HepG2 (cell line): ENCODE data around the gene TTLL10. TPM values are rescaled to one million over a fixed set of nuclear protein-coding genes. Genes with fewer than 3 reads are reported as not detected.
A peak's percentile ranks its signal among the peaks of the same experiment; 100 is the strongest.

ENCODE experiments used
- ATF4 ChIP-seq, 2 experiments: fragments of 450-650 bp in 1 of 2; sonication (generic) in 1 of 2; formaldehyde crosslinking; IDR thresholded peaks; 2 replicates each; pipeline versions ENCODE4 v1.5.0 to v1.8.0; 2020 to 2022; ENCODE audit warnings: mild to moderate bottlenecking in 1 of 2, missing genetic modification reagents in 1 of 2
- BORCS8-MEF2B ChIP-seq: sonication (generic); formaldehyde crosslinking; IDR thresholded peaks from 2 replicates; pipeline ENCODE4 v1.8.0; 2022; ENCODE audit warnings: mild to moderate bottlenecking, missing genetic modification reagents
- DMTF1 ChIP-seq: sonication (generic); formaldehyde crosslinking; IDR thresholded peaks from 2 replicates; pipeline ENCODE4 v1.4.0; 2020; ENCODE audit warnings: mild to moderate bottlenecking, missing genetic modification reagents
- FIP1L1 ChIP-seq: fragments of 200-400 bp; formaldehyde crosslinking; IDR thresholded peaks from 2 replicates; pipeline ENCODE4 v1.6.1; 2018; ENCODE audit warnings: low read depth, mild to moderate bottlenecking, low read length, moderate library complexity, borderline replicate concordance; ENCODE audit not compliant: insufficient read depth
- HDAC2 ChIP-seq: sonication (generic); formaldehyde crosslinking; IDR thresholded peaks from 2 replicates; pipeline ENCODE4 v1.4.0; 2020; ENCODE audit warnings: missing genetic modification reagents
- IRX3 ChIP-seq: sonication (generic); formaldehyde crosslinking; IDR thresholded peaks from 2 replicates; pipeline ENCODE4 v1.8.1; 2023; ENCODE audit warnings: mild to moderate bottlenecking, low read depth, missing genetic modification reagents, borderline replicate concordance
- MAFK ChIP-seq, 2 experiments: IDR thresholded peaks in 1 of 2; conservative IDR thresholded peaks in 1 of 2; 2 replicates each; pipeline ENCODE4 v1.6.1; 2011; ENCODE audit warnings: improper control_type of control experiment in 2 of 2, low read length in 2 of 2
- MAX ChIP-seq: IDR thresholded peaks from 2 replicates; pipeline ENCODE4 v1.6.1; 2012; ENCODE audit warnings: inconsistent platforms
- NR2F1 ChIP-seq, 2 experiments: fragments of 450-650 bp in 1 of 2; formaldehyde crosslinking in 1 of 2; IDR thresholded peaks; 2 replicates each; pipeline versions ENCODE4 v1.5.0 to v1.6.1; 2016 to 2020; ENCODE audit warnings: mild to moderate bottlenecking in 1 of 2, missing compliant biosample characterization in 1 of 2, missing genetic modification reagents in 1 of 2, moderate library complexity in 1 of 2
- POLR2AphosphoS5 ChIP-seq: IDR thresholded peaks from 2 replicates; pipeline ENCODE4 v1.6.1; 2012; ENCODE audit warnings: low read depth, low read length
- PPARG ChIP-seq: conservative IDR thresholded peaks from 2 replicates; pipeline ENCODE4 v1.6.1; 2016; ENCODE audit warnings: missing biosample characterization, missing genetic modification reagents
- SKIL ChIP-seq: sonication (generic); formaldehyde crosslinking; IDR thresholded peaks from 2 replicates; pipeline ENCODE4 v1.8.0; 2022; ENCODE audit warnings: missing genetic modification reagents, mild to moderate bottlenecking, moderate library complexity, borderline replicate concordance
- SMC3 ChIP-seq: IDR thresholded peaks from 2 replicates; pipeline ENCODE4 v1.6.1; 2011; ENCODE audit warnings: low read length, improper control_type of control experiment
- TAF1 ChIP-seq: sonication (generic); formaldehyde crosslinking; IDR thresholded peaks from 2 replicates; pipeline ENCODE4 v1.4.0; 2020; ENCODE audit warnings: missing genetic modification reagents
- TBP ChIP-seq: sonication (generic); formaldehyde crosslinking; IDR thresholded peaks from 2 replicates; pipeline ENCODE4 v1.5.0; 2020; ENCODE audit warnings: missing genetic modification reagents
- ZBTB38 ChIP-seq: sonication (generic); formaldehyde crosslinking; IDR thresholded peaks from 2 replicates; pipeline ENCODE4 v1.5.1; 2020; ENCODE audit warnings: mild to moderate bottlenecking, missing genetic modification reagents
- ZBTB42 ChIP-seq: sonication (generic); formaldehyde crosslinking; IDR thresholded peaks from 2 replicates; pipeline ENCODE4 v1.5.0; 2020; ENCODE audit warnings: mild to moderate bottlenecking, missing genetic modification reagents
- ZFP82 ChIP-seq: sonication (generic); formaldehyde crosslinking; IDR thresholded peaks from 2 replicates; pipeline ENCODE4 v1.5.1; 2020; ENCODE audit warnings: mild to moderate bottlenecking, missing genetic modification reagents, borderline replicate concordance
- ZNF124 ChIP-seq: sonication (generic); formaldehyde crosslinking; IDR thresholded peaks from 2 replicates; pipeline ENCODE4 v1.4.0; 2020; ENCODE audit warnings: missing genetic modification reagents
- ZNF282 ChIP-seq: fragments of 450-650 bp; IDR thresholded peaks from 2 replicates; pipeline ENCODE4 v1.6.1; 2018; ENCODE audit not compliant: partially characterized antibody
- ZNF333 ChIP-seq: sonication (generic); formaldehyde crosslinking; IDR thresholded peaks from 2 replicates; pipeline ENCODE4 v1.4.0; 2020; ENCODE audit warnings: mild to moderate bottlenecking, missing genetic modification reagents, borderline replicate concordance
- ZNF878 ChIP-seq: sonication (generic); formaldehyde crosslinking; IDR thresholded peaks from 2 replicates; pipeline ENCODE4 v1.8.1; 2023; ENCODE audit warnings: mild to moderate bottlenecking, missing genetic modification reagents, moderate library complexity
- ZSCAN31 ChIP-seq: sonication (generic); formaldehyde crosslinking; IDR thresholded peaks from 2 replicates; pipeline ENCODE4 v1.5.0; 2020; ENCODE audit warnings: low read depth, mild to moderate bottlenecking, missing genetic modification reagents
- polyA plus RNA-seq, 8 experiments: library from polyadenylated mRNA; depleted of rRNA in 3 of 8; stranded (reverse) in 7 of 8; unstranded in 1 of 8; fragments of >200 nt; fragmentation: Illumina TruSeq in 4 of 8; extraction: Trizol in 4 of 8; gene quantifications; 2 replicates each; pipeline versions ENCODE4 v1.2.1 to v1.2.3, GENCODE V29; 2011 to 2016; ENCODE audit warnings: low read depth in 4 of 8, missing spikeins in 1 of 8, mixed read lengths in 1 of 8; ENCODE audit not compliant: insufficient read depth in 1 of 8
- total RNA-seq, 5 experiments: library from RNA; depleted of rRNA; stranded (reverse); fragments of >200 nt; fragmentation: Illumina TruSeq; extraction: Trizol; gene quantifications; 2 replicates each; pipeline ENCODE4 v1.2.3, GENCODE V29; 2016; ENCODE audit warnings: low read depth in 1 of 5
- TF ChIP-seq, protein P1 (sequence below): sonication (generic); formaldehyde crosslinking; IDR thresholded peaks from 2 replicates; pipeline ENCODE4 v1.8.0; 2022; ENCODE audit warnings: mild to moderate bottlenecking, missing genetic modification reagents, moderate library complexity

The TTLL10 gene
- total and polyA plus RNA-seq, 2 of the 13 experiments (the other 11 are each of a cell fraction or from before 2014, with no cell fraction given) = not detected

DNA sequence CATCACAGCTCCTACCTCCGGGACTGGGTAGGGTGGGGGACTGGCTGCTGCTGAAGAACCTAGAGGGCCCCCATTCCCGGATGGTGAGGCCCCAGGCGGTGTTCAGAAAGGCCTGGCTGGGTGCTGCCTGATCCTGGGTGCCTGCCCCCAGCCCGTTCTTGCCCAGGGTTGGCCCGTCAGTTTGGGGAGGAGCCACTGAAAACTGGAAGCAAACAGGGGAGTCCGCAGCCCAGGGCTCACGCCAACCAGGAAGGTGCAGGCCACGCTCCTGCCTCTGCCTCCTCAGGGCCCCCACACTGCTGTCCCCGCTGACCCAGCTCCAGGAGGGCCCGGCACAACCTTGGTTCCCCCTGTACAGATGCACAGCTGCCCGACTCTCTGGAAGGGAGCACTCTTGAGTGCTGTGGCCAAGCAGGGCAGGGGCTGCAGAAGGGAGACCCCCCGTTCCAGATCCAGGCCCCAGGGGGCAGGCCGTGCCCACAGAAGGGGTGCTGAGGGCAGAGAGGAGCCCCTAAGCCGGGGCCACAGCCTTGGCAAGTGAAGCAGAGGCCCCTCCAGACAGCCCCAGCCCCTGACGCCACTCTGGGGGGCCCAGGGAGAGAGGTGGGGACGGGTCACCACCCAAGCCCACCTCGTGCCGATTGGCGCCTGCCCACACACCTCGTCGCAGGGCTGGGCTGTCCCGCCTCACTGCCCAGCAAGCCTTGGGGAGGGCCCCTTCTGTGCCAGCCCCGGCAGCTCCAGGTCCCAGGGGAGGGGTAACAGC is 67.3 kb downstream of the TTLL10 start (continued):
- TF ChIP-seq SKIL (CRISPR knock-in tag) = no peak
- no peak; the same call in 1 of the 2 replicates for TF ChIP-seq HDAC2
- no peak for TF ChIP-seq TBP
- TF ChIP-seq, protein P1, sequence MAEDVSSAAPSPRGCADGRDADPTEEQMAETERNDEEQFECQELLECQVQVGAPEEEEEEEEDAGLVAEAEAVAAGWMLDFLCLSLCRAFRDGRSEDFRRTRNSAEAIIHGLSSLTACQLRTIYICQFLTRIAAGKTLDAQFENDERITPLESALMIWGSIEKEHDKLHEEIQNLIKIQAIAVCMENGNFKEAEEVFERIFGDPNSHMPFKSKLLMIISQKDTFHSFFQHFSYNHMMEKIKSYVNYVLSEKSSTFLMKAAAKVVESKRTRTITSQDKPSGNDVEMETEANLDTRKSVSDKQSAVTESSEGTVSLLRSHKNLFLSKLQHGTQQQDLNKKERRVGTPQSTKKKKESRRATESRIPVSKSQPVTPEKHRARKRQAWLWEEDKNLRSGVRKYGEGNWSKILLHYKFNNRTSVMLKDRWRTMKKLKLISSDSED (CRISPR knock-in tag) = no peak
- 0 out of 2 replicates have a peak, but pooled peaks have one; percentile 37 for TF ChIP-seq FIP1L1
- TF ChIP-seq IRX3 (CRISPR knock-in tag) = no peak
- no peak for TF ChIP-seq BORCS8-MEF2B (CRISPR knock-in tag)
- no peak for TF ChIP-seq DMTF1 (CRISPR knock-in tag)
- TF ChIP-seq TAF1 (CRISPR knock-in tag) = peak; percentile 65
- TF ChIP-seq POLR2AphosphoS5 = peak; percentile 48
- TF ChIP-seq ZNF282 = no peak
- TF ChIP-seq SMC3 = no peak
- no peak for TF ChIP-seq ZFP82
- no peak; the same call in 1 of the 2 replicates for TF ChIP-seq ZBTB38
- no peak for TF ChIP-seq ZNF124
- TF ChIP-seq ZSCAN31 (CRISPR knock-in tag) = no peak
- TF ChIP-seq ZNF333 (CRISPR knock-in tag) = no peak
- no peak for TF ChIP-seq MAX
- no peak for TF ChIP-seq MAFK (conservative IDR thresholded peaks at IDR 0.05 in 1 of 2, IDR thresholded peaks at IDR 0.05 in 1 of 2; ENCODE audit: low read length in 2 of 2)
- TF ChIP-seq NR2F1 (CRISPR knock-in tag; IDR thresholded peaks at IDR 0.05) = no peak
- 0 out of 2 replicates have a peak, but pooled peaks have one; percentile 17 for TF ChIP-seq PPARG (CRISPR knock-in tag)
- no peak for TF ChIP-seq ZBTB42 (CRISPR knock-in tag)
- no peak for TF ChIP-seq ATF4 (CRISPR knock-in tag; IDR thresholded peaks at IDR 0.05)
- TF ChIP-seq ZNF878 (CRISPR knock-in tag) = no peak
